Effector CD8-positive, alpha-beta T cell (primary cell): ENCODE results near the gene PDCD7.
"Not testable (repeated sequence)": the region's sequence is repeated elsewhere in the genome, so short reads cannot be mapped to it uniquely, and the experiment has no call there.

Source experiments
- DNase-seq: peaks from one replicate; lab custom pipeline; 2025; lab: John Stamatoyannopoulos, UW

The PDCD7 gene

DNA sequence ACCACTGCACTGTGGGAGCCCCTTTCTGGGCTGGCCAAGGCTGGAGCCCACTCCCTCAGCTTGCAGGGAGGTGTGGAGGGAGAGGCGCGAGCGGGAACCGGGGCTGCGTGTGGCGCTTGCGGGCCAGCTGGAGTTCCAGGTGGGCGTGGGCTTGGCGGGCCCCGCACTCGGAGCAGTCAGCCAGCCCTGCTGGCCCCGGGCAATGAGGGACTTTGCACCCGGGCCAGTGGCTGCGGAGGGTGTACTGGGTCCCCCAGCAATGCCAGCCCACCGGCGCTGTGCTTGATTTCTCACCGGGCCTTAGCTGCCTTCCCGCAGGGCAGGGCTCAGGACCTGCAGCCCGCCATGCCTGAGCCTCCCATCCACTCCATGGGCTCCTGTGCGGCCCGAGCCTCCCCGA lies 58.7 kb downstream of the PDCD7 start:
- not testable (repeated sequence) for DNase-seq

GRCh38 chr15:65072617-65073016 lies 61.0 kb downstream of the PDCD7 start:
- no peak for DNase-seq

- DNase-seq, result no peak
Observed at GRCh38 chr15:65072027-65072426, 61.6 kb downstream of the PDCD7 start.

DNA sequence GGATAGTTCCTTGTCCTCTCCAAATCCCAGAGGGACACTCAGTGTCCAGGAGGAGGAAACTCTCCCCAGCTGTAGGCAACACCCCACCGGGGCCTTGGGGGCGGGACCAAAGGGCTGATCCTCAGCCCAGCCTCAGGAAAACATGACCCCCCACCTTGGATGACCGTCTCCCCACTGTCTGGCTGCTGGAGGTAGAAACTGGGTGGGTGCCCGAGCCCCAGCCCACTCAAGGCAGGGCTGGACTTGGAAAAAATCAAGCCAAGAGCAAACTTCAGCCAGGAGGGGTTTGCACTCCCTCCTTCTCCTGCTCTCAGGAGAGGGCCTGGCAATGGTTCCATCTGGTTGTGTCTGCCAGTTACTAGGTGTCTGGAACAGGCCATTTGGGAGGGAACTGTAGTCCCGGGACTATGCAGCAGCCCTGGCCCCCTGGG lies 62.2 kb downstream of the PDCD7 start:
- no peak for DNase-seq

DNA sequence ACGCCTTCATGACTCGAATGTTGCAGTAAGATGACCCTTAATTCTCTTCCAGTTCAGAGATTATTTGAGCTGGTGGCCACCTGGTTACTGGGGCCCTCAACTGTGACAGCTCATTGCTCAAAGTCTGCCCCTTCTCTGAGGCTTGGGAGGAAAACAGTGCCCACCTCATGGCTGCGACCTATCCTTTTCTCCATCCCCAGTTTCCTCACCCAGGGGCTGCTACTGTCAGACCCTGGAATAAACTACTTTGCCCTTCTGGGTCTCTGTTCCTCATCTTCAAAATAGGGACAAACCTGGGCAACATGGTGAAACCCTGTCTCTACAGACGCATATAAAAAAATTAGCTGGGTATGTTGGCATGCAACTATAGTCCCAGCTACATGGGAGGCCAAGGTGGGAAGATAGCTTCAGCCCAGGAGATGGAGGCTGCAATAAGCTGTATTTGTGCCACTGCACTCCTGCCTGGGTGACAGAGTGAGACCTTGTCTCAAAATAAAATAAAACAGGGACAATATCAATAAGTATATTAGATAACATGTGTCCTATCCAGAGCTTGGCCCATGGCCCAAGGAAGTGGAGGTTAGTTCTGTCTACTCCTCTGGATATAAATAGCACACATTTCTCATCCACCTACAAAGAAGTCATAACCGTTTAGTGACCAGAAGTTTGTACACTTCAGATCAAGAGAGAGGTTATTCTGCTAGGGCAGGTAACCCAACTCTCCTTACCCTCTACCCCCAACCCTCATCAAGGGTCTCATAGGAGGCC lies 63.6 kb downstream of the PDCD7 start:
- no peak for DNase-seq

- DNase-seq, result no peak
Observed at GRCh38 chr15:65069179-65069578, 64.4 kb downstream of the PDCD7 start.

- no peak for DNase-seq
Observed at GRCh38 chr15:65068403-65068788, 65.2 kb downstream of the PDCD7 start.

- no peak for DNase-seq
Observed at GRCh38 chr15:65067645-65068402, 65.8 kb downstream of the PDCD7 start, which contains the start of gene RASL12. RASL12 (minus strand) TSS chr15:65067991; CDS start chr15:65067835, 156 bp downstream.
